RPMI7951 (cell line): Measurements from ENCODE around the gene PCDHB7. TPM values are rescaled to one million over a fixed set of nuclear protein-coding genes. Genes with fewer than 3 reads are reported as not detected.
"Not testable (repeated sequence)": the region's sequence is repeated elsewhere in the genome, so short reads cannot be mapped to it uniquely, and the experiment has no call there.

Experiments used
- DNase-seq: peaks from one replicate; pipeline ENCODE4 v3.0.0-alpha.2; 2012; ENCODE audit warnings: low read depth
- total RNA-seq: library from RNA; depleted of rRNA; stranded (reverse); fragments of >200 nt; shearing (Covaris generic); gene quantifications from 2 replicates; pipeline ENCODE4 v1.2.3, GENCODE V29; 2014; rRNA removed

The PCDHB7 gene
- total RNA-seq, 1 experiment from 2014 or later: 0.48 TPM

DNA sequence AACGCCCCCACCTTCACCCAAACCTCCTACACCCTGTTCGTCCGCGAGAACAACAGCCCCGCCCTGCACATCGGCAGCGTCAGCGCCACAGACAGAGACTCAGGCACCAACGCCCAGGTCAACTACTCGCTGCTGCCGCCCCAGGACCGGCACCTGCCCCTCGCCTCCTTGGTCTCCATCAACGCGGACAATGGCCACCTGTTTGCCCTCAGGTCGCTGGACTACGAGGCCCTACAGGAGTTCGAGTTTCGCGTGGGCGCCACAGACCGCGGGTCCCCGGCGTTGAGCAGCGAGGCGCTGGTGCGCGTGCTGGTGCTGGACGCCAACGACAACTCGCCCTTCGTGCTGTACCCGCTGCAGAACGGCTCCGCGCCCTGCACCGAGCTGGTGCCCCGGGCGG is 52.4 kb downstream of the PCDHB7 start:
- not testable (repeated sequence) for DNase-seq

GRCh38 chr5:141225421-141225820 is 53.0 kb downstream of the PCDHB7 start:
- DNase-seq: not testable (repeated sequence)

Other genes starting within 250 kb of the PCDHB7 start
- not detected in 2 replicates for gene PCDHAC1, start 246.3 kb upstream of the PCDHB7 start, total RNA-seq
- gene PCDHAC2, start 206.2 kb upstream of the PCDHB7 start, total RNA-seq: not detected in 2 replicates
- not detected in 2 replicates for gene PCDHB1, start 121.3 kb upstream of the PCDHB7 start, total RNA-seq
- 0.88 and 0.96 TPM in 2 replicates for gene PCDHB2, start 78.0 kb upstream of the PCDHB7 start, total RNA-seq
- gene PCDHB3, start 72.2 kb upstream of the PCDHB7 start, total RNA-seq: 0.12 and 0.20 TPM in 2 replicates
- under 0.01 and 0.12 TPM in 2 replicates for gene PCDHB4, start 50.8 kb upstream of the PCDHB7 start, total RNA-seq
- gene PCDHB5, start 37.4 kb upstream of the PCDHB7 start, total RNA-seq: 0.59 and 0.60 TPM in 2 replicates
- gene PCDHB6, start 22.6 kb upstream of the PCDHB7 start, total RNA-seq: 0.20 and 0.24 TPM in 2 replicates
- 0.10 and 0.12 TPM in 2 replicates for gene PCDHB8, start 5.1 kb downstream of the PCDHB7 start, total RNA-seq
- gene PCDHB16, start 9.7 kb downstream of the PCDHB7 start, total RNA-seq: 2.0 and 2.1 TPM in 2 replicates
- gene PCDHB9, start 14.5 kb downstream of the PCDHB7 start, total RNA-seq: 0.10 and 0.24 TPM in 2 replicates
- gene PCDHB10, start 19.7 kb downstream of the PCDHB7 start, total RNA-seq: 0.60 and 0.78 TPM in 2 replicates
- gene PCDHB11, start 27.0 kb downstream of the PCDHB7 start, total RNA-seq: 0.12 and 0.20 TPM in 2 replicates
- gene PCDHB12, start 36.1 kb downstream of the PCDHB7 start, total RNA-seq: 0.36 and 0.88 TPM in 2 replicates
- gene PCDHB13, start 41.3 kb downstream of the PCDHB7 start, total RNA-seq: 2.5 and 2.6 TPM in 2 replicates
- 0.72 and 0.88 TPM in 2 replicates for gene PCDHB14, start 50.7 kb downstream of the PCDHB7 start, total RNA-seq
- 1.6 and 2.0 TPM in 2 replicates for gene PCDHB15, start 72.8 kb downstream of the PCDHB7 start, total RNA-seq
- gene SLC25A2, start 131.4 kb downstream of the PCDHB7 start, total RNA-seq: 0.48 TPM in 1 of 2 replicates, not detected in the other
- gene TAF7, start 148.1 kb downstream of the PCDHB7 start, total RNA-seq: 36.0 and 50.9 TPM in 2 replicates
- 3.3 and 3.7 TPM in 2 replicates for gene PCDHGA1, start 157.9 kb downstream of the PCDHB7 start, total RNA-seq
- 6.8 and 7.0 TPM in 2 replicates for gene PCDHGA2, start 166.1 kb downstream of the PCDHB7 start, total RNA-seq
- gene PCDHGA3, start 171.2 kb downstream of the PCDHB7 start, total RNA-seq: 0.12 and 0.39 TPM in 2 replicates
- gene PCDHGB1, start 177.5 kb downstream of the PCDHB7 start, total RNA-seq: 10.6 and 10.9 TPM in 2 replicates
- 3.8 and 4.8 TPM in 2 replicates for gene PCDHGA4, start 182.4 kb downstream of the PCDHB7 start, total RNA-seq
- gene PCDHGB2, start 187.3 kb downstream of the PCDHB7 start, total RNA-seq: 4.6 and 6.0 TPM in 2 replicates
- gene PCDHGA5, start 191.5 kb downstream of the PCDHB7 start, total RNA-seq: 1.5 and 1.8 TPM in 2 replicates
- gene PCDHGB3, start 197.6 kb downstream of the PCDHB7 start, total RNA-seq: 1.1 and 1.6 TPM in 2 replicates
- 1.3 and 1.8 TPM in 2 replicates for gene PCDHGA6, start 201.2 kb downstream of the PCDHB7 start, total RNA-seq
- 4.6 and 5.5 TPM in 2 replicates for gene PCDHGA7, start 210.1 kb downstream of the PCDHB7 start, total RNA-seq
- gene PCDHGB4, start 215.1 kb downstream of the PCDHB7 start, total RNA-seq: 12.0 and 12.7 TPM in 2 replicates
- 1.6 and 1.9 TPM in 2 replicates for gene PCDHGA8, start 220.0 kb downstream of the PCDHB7 start, total RNA-seq
- 18.6 and 19.8 TPM in 2 replicates for gene PCDHGB5, start 225.3 kb downstream of the PCDHB7 start, total RNA-seq
- 0.88 and 1.1 TPM in 2 replicates for gene PCDHGA9, start 230.1 kb downstream of the PCDHB7 start, total RNA-seq
- gene PCDHGB6, start 235.4 kb downstream of the PCDHB7 start, total RNA-seq: 0.84 and 0.88 TPM in 2 replicates
- gene PCDHGA10, start 240.3 kb downstream of the PCDHB7 start, total RNA-seq: 0.78 and 0.84 TPM in 2 replicates
- gene PCDHGB7, start 245.0 kb downstream of the PCDHB7 start, total RNA-seq: 0.29 and 0.48 TPM in 2 replicates
- gene PCDHGA11, start 248.4 kb downstream of the PCDHB7 start, total RNA-seq: 7.0 and 8.1 TPM in 2 replicates